BJ (cell line): ENCODE data around the gene IFITM10. TPM values are rescaled to one million over a fixed set of nuclear protein-coding genes. Genes with fewer than 3 reads are reported as not detected.

Experiments
- CTCF ChIA-PET: fragments of 350-600 bp; formaldehyde crosslinking; extraction: SDS; loops from one replicate; lab custom pipeline; 2021; ENCODE audit warnings: antibody characterized with exemption, inconsistent platforms; lab: Yijun Ruan, JAX
- POLR2A ChIA-PET: fragments of 300-600 bp; sonication (Branson Sonifier 250); formaldehyde crosslinking; extraction: SDS; loops from one replicate; lab custom pipeline; 2021; ENCODE audit warnings: antibody characterized with exemption; lab: Charles Lee
- DNase-seq: peaks from one replicate; pipeline ENCODE4 v3.0.0-alpha.2; 2011; ENCODE audit warnings: low read depth
- H3K27me3 ChIP-seq: 2 replicates; pipeline ENCODE4 v1.6.0; 2011; ENCODE audit warnings: low read length; ENCODE audit not compliant: control insufficient read depth, insufficient read depth
- H3K36me3 ChIP-seq: 2 replicates; pipeline ENCODE4 v1.5.1; 2011; ENCODE audit warnings: low read length; ENCODE audit not compliant: control insufficient read depth, insufficient read depth
- H3K4me3 ChIP-seq: 2 replicates; pipeline ENCODE4 v1.5.1; 2011; ENCODE audit warnings: low read depth, mild to moderate bottlenecking, control low read depth, low read length
- polyA plus RNA-seq: library from polyadenylated mRNA; depleted of rRNA; stranded (reverse); fragments of >200 nt; gene quantifications from 2 replicates; pipeline ENCODE4 v1.2.3, GENCODE V29; 2011
- TF ChIP-seq, protein P1 (sequence below): IDR thresholded peaks from 2 replicates; pipeline ENCODE4 v1.5.1; 2011; ENCODE audit warnings: low read depth, mild to moderate bottlenecking, control low read depth, inconsistent platforms, low read length, moderate library complexity; ENCODE audit not compliant: insufficient read depth

Gene IFITM10
- polyA plus RNA-seq, 1 experiment, result 0.22 TPM

DNA sequence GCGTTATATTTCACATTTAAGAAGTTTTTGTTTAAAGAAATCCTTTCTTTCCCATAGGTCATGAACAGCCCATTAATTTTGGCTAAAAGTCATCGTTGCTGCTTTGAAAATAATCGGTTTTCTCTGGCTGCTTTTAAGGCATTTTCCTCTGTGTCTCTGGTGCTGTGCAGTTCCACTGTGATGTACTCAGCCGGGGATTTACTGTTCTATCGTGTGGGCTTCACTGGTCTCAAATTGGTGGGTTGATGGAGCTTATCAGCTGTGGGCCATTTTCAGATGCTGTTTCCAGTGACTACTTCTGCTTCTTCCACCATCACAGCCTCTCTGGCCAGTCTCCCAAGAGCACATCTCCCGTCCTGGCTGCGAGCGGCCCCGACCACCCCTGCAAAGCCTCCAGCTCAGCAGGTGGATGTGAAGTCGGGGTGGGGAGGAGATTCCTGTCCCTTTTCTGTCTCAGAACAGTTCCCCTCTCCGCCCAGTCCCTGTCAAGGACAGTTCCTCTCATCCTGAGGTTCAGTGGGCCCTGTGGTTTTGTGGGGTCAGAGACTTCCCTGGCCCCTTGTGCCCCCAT lies 20.3 kb downstream of the IFITM10 start:
- ChIA-PET POLR2A (no interaction called here), CTCF (interaction anchor here (1.0 to 1.6 kb wide), 2 partner anchors 36 to 103 kb away, joined by 4 to 9 read pairs; no protein-coding TSS in a partner anchor)
- H3K4me3 ChIP-seq, result no peak overlapping the region
- TF ChIP-seq, protein P1, sequence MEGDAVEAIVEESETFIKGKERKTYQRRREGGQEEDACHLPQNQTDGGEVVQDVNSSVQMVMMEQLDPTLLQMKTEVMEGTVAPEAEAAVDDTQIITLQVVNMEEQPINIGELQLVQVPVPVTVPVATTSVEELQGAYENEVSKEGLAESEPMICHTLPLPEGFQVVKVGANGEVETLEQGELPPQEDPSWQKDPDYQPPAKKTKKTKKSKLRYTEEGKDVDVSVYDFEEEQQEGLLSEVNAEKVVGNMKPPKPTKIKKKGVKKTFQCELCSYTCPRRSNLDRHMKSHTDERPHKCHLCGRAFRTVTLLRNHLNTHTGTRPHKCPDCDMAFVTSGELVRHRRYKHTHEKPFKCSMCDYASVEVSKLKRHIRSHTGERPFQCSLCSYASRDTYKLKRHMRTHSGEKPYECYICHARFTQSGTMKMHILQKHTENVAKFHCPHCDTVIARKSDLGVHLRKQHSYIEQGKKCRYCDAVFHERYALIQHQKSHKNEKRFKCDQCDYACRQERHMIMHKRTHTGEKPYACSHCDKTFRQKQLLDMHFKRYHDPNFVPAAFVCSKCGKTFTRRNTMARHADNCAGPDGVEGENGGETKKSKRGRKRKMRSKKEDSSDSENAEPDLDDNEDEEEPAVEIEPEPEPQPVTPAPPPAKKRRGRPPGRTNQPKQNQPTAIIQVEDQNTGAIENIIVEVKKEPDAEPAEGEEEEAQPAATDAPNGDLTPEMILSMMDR, result no peak
- H3K27me3 ChIP-seq, result peaks cover 11% of the 10 kb centered on the region
- no peaks in the 10 kb centered on the region for H3K36me3 ChIP-seq
- DNase-seq, result no peak

DNA sequence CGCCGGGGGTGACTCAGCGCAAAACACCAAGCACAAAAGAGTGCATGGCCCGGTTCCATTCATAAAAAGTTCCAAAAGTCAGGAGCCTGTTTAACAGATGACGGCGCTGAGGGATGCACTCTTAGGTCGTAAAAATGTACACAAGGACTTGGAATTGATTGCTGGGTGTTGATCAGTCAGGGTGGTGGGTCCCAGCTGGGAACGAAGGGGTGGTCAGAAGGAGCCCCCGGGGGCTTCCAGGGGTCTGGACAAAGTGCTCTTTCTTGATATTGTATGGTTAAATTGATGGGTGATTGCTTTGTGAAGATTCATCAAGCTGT lies 20.7 kb downstream of the IFITM10 start:
- no peaks in the 10 kb centered on the region for H3K36me3 ChIP-seq
- TF ChIP-seq, protein P1, result no peak
- peaks cover 11% of the 10 kb centered on the region for H3K27me3 ChIP-seq
- POLR2A ChIA-PET, result no interaction called here
- CTCF ChIA-PET, result interaction anchor here (1.0 to 1.6 kb wide), 2 partner anchors 36 to 103 kb away, joined by 4 to 9 read pairs; no protein-coding TSS in a partner anchor
- H3K4me3 ChIP-seq, result no peak overlapping the region
- DNase-seq, result no peak

DNA sequence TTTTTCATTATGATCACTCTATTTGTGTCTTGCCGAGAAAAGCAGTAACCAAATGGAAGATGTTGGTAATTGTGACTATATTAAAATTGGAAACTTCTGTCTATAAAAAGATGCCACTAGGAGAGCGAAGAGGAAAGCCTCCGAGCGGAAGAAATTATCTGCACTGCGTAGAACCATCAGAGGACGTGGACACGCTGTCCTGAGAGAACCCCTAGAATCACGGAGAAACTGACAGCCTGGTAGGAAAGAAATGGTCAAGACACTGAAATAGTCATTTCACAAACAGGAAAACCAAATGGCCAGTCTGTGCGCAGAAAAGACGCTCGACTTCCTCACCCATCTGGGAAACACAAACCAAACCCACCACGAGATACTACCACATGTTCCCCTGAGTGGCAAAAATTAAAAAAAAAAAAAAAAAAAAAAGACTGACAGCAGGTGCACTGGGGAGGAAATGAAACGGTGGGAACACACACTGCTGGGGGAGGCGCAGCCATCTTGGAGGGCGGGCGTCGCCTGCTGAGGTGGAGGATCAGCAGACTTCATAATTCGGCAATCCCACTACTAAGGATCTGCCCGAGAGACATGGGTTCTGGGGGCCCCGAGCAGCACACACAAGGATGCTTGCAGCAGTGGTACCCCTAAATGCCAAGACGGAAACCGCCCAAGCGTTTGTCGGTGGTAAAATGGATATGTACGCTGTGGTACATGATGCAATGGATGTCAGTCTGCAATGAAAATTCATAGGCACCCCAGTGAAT lies 21.3 kb downstream of the IFITM10 start:
- Histone ChIP-seq H3K27me3 (peaks cover 11% of the 10 kb centered on the region), H3K36me3 (no peaks in the 10 kb centered on the region), H3K4me3 (no peak overlapping the region)
- ChIA-PET POLR2A (no interaction called here), CTCF (interaction anchor here (1.6 kb wide), 1 partner anchor 35 kb away, joined by 9 read pairs; no protein-coding TSS in a partner anchor)
- DNase-seq, result no peak
- TF ChIP-seq, protein P1, result no peak

DNA sequence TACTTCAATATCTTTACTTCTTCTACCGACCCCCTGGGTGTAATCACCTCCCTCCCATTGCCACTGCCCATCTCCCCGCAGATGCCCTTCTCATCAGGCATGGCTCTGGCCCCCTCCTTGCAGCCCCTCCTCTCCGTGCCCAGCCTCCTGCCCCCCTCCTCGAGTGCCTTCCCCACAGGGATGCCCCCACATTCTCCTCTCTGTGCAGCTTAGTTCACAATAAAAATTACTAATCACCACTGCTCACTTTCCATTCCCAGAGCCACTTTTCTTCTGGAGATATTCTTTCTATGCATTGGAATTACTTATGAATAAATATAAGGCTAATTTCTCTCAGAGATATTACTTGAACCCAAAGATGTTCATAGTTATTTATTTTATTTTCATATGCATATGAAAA lies 22.1 kb downstream of the IFITM10 start:
- ChIA-PET POLR2A (no interaction called here), CTCF (no interaction called here)
- DNase-seq, result no peak
- TF ChIP-seq, protein P1, result no peak
- Histone ChIP-seq H3K36me3 (no peaks in the 10 kb centered on the region), H3K27me3 (peaks cover 11% of the 10 kb centered on the region), H3K4me3 (no peak overlapping the region)

DNA sequence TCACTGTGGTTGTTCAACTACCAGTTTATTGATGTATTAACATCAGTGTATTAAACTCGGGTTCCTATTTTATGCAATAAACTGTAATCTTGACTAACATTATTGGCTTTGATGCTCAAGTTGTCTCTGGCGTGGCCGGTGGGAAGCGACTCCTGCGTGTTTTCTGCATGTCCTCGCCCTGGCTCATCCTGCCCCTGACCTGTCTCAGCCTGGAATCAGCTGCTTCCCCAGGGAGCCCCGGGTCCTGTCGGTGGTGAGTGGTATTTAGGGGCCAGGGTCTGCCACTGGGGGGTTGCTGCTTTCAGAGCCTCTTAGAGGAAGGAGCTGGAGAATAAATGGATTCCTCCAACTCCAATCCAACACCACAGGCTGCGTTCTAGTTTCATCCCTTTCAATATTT lies 22.5 kb downstream of the IFITM10 start:
- DNase-seq, result no peak
- Histone ChIP-seq H3K4me3 (no peak overlapping the region), H3K27me3 (peaks cover 11% of the 10 kb centered on the region), H3K36me3 (no peaks in the 10 kb centered on the region)
- ChIA-PET POLR2A (no interaction called here), CTCF (interaction anchor here (1.2 kb wide), 1 partner anchor 105 kb away, joined by 4 read pairs; no protein-coding TSS in a partner anchor)
- TF ChIP-seq, protein P1, result no peak
